Fibroblast of skin of right biceps (primary cell): ENCODE measurements around the gene LRGUK.

ENCODE experiments used
- DNase-seq: peaks from one replicate; pipeline ENCODE4 v3.0.0-alpha.2; 2013

LRGUK gene

DNA sequence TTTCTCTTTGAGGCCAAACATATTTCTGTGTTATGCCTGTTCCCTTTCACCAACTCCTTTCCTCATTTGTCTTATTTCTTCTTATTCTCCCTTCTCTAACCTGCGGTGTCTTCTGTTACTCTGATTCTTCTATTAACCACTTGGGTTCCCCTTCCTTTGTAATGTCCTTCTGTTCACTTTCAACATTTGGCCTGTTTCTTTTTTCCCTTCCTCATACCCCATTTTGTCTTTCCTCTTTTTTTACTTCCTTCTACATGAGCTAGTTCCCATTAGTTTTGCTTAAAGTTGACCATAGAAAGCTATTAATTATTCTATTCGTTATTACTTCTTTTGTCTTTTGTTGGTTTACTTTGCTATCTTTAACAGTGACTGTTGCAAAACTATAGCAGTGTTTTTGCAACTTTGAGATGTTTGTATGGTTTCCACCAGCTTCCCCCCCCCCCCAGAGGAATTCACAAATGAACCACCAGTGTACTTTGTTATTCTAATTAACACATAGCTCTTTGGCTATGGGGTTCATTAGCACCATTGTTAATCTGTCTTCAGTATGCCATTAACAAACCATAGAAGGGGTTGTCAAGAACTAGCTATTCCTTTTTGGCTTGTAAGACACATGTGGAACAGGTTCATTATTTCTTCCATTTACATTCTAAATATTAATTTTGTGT lies 2.9 kb downstream of the LRGUK start:
- DNase-seq = no peak

- DNase-seq = no peak
Measured at GRCh38 chr7:134134004-134134403, 6.9 kb downstream of the LRGUK start.

DNA sequence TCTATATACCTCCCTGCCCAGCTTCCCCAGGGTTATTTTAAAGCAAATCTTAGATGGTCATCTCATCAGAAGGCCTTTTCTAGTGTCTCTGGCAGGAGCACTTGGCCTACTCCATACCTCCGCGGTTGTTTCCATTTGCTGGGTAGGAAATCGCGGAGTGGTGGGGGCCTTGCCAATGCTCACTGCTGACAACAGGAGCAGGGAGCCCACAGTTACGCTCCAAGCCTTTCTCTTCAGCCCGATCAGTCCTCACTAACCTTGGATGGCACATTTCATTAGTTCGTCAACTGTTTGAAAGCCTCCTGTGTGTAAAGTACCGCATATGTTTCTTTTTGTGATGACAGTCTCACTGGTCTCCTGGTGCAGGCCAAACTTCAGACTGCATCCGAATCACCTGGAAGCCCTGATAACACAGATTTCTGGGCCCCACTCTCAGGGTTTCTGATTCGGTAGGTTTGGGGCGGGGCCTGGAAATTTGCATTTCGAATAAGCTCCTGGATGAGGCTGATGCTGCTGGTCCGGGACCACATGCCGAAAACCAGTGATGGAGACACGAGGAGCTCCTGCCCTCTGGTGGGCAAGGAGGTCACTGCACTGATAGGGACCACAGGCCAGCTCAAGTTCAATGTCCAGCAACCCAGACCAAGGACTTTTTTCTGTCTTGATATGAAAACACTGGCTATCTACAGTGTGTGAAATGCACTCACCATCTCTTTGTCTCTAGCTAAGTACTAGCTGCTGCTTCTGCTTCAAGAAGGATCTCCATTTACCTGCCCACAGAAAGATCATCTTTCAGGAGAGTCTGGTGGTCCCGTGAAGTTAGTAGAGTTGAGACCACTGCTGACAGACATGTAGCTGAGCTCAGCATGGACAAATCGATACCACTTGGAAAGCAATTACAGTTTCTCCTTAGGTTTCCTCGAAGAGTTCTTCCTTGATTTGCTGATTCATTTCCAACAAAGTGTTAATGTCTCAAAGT lies 14.0 kb downstream of the LRGUK start:
- DNase-seq = peak; percentile 47

GRCh38 chr7:134141868-134142264 lies 14.7 kb downstream of the LRGUK start:
- no peak for DNase-seq

DNA sequence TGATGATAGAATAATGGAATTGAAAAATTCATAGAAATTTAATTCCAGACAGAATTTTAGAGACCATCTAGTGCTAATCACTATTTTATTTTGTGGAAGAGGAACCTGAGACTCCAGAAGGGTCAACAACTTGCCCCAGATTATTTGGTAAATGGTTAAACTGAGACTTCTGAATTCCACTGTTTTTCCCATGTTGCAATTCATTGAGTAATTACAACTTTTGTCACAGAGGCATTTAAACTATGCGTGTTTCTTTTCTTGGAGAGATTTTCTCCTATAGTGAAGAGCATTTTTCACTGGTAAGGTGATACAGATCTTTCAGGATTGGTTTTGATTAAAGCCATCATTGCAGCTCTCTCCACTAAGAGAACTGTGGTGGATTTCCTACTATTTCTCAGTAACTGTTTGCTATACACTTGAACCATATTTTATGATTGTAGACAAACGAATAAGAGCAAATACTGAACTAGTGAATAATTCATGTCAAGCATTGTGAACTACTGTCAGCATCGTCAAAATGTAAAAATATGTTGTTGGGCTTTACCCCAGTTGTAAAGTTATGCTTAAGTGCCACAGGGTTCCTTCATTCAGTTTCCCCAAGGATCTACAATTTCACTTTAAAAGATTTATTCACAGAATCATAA lies 26.5 kb downstream of the LRGUK start:
- peak; percentile 1 for DNase-seq

DNA sequence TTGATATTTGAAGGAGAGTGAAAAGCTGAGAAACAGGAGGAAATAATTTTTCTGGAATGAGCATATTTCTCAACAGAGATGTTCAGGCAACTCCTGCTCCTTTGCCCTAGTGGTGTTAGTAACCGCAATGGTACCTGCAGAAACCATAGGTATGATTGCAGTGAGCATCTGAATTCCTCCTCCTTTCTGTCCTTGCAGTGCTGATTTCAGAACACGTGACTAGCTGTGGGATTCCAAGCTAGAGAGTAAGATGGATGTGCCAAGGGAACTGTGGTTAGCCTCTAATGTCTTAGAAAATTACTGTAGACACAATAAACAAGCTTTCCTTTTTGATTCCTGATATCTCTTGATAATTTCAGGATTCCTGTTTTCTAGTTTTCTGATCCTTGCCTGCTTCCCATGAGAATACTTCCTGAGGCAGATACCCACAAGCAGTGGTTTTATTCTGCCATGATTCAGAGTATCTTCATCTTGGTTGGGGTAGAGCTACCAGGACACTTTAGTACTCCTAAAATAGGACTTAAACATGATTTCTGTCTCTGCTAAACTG lies 27.5 kb downstream of the LRGUK start:
- peak; percentile 16 for DNase-seq

DNA sequence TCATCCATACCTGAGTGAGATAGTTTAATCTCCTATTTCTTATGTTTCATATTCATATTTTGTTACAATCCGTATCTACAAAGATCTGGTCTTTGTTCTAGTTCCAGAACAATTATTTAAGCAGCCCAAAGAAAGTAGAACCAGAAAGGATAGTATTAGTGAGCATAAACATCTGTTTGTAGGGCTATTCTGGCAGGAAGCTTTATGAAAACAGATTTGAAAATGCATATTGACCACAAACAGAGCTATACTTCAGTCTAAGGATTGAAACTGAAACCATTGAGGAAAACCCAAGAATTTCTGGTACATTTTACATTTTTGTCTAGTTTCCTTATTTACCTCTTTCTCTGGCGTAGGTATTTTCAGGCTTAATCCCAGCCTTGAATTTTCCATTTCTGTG lies 28.1 kb downstream of the LRGUK start:
- no peak for DNase-seq

DNA sequence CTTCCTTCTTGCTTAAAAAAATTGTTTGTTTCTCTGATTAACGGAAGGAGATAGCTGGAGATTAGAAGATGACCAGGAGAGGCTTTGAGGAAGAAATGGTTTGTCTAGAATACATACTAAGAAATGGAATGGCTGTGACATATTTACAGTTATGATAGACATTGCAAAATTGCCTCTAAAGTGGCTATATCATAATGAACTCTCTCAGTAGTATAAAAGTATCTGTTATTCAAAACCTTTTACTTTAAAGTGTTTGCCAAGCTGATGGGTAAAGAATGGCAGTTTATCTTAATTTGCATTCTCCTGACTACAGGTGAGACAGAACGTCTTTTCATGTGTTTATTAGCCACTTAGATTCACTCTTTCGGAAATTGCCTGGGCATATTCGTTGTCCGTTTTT lies 28.7 kb downstream of the LRGUK start:
- no peak for DNase-seq

GRCh38 chr7:134165252-134165651 lies 38.1 kb downstream of the LRGUK start:
- no peak for DNase-seq

- DNase-seq = no peak
Measured at GRCh38 chr7:134167250-134167649, 40.1 kb downstream of the LRGUK start.

- no peak for DNase-seq
Measured at GRCh38 chr7:134167841-134168240, 40.7 kb downstream of the LRGUK start.

DNA sequence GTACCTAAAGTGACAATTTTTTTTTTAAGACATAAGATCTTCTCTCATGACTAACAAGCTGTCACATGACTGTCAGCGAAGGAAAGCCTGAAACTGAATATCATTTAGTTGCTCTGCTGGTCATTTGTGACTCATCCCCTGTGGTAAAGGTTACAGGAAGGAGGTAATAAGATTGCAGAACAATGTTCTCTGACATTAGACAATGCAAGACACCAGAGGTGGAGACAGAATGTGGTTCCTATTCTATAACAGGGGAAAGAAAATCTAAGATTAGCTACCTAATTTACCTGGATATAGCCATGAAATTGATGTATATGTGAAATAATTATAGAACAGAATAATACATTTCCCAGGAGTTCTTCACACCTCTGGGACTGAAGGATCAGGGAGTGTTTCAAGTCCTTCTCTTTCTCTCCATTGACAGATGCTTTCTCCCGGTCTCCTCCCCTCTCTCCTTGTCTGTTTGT lies 47.7 kb downstream of the LRGUK start:
- DNase-seq = peak; percentile 80

DNA sequence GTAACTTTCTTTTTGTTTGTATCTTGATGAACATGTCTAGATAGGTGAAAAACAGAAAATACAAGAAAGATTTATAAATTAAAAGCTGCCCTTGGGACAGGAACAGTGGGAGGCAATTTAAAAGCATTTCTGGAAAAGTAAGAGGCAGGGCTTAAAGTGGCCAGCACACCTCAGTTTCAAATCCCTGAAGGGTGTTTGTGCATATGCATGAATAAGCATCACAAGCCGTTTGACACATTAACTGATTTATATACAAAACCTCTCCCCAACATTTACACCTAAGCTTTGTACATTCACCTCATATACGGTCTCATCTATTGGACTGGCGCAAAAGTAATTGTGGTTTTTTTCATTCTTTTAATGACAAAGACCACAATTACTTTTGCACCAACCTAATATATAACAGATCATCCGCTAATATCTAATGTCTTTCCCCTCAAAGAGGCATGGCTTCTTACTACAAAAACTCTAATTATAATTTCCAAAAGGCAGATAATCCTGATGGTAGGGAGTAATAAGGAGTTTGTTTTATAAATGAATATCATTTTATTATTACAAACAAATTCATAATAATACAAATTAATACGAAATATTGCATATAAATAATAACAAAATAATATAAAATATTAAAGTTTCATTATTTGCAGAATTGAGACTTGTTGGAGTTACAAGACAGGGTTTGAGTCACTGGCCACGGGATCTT lies 48.3 kb downstream of the LRGUK start:
- no peak for DNase-seq

DNA sequence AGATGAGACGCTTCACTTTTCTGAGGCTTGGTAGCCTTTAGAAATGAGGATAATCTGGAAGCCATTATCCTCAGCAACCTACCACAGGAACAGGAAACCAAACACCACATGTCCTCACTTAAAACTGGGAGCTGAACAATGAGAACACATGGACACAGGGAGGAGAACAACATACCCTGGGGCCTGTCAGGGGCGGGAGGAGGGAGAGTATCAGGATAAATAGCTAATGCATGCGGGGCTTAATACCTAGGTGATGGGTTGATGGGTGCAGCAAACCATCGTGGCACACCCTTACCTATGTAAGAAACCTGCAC lies 48.9 kb downstream of the LRGUK start:
- DNase-seq = peak; percentile 42

GRCh38 chr7:134179036-134180011 lies 52.2 kb downstream of the LRGUK start:
- DNase-seq = no peak

- no peak for DNase-seq
Measured at GRCh38 chr7:134180376-134180775, 53.2 kb downstream of the LRGUK start.

DNA sequence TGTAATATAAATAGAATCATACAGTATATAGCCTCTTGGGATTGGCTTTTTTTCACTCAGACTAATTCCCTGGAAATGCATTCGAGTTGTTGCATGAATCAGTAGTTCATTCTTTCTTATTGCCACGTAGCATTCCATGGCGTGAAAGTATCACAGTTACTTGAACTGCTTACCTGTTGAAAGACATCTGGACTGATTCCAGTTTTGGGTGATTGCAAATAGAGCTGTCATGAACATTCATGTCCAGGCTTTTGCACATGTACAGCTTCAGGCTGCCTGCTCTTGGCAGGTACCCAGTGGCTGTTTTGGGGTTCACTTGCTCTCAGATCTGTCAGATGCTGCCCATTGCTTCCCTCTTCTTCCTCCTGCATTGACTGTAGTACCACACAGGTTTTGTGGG lies 54.9 kb downstream of the LRGUK start:
- DNase-seq = peak; percentile 3

GRCh38 chr7:134184767-134185166 lies 57.6 kb downstream of the LRGUK start:
- DNase-seq = peak; percentile 32

DNA sequence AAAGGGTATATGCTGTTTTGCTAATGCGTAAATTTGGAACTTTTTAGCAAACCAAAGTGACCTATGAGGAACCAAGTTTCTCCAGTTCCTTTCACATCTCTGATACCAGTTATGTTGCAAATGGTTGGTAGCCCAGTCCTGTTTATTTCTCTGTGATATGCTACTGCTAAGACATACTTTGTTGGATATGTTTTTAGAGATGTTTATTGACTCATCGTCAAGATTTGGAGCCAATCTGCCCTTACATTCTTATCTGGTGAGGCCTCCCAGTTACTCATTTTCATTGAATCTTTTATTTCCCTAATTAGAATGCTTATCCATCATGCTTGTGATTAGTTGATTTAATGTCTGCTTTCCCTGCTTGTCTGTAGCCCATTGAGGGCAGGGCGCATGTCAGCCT lies 58.9 kb downstream of the LRGUK start:
- peak; percentile 57 for DNase-seq

DNA sequence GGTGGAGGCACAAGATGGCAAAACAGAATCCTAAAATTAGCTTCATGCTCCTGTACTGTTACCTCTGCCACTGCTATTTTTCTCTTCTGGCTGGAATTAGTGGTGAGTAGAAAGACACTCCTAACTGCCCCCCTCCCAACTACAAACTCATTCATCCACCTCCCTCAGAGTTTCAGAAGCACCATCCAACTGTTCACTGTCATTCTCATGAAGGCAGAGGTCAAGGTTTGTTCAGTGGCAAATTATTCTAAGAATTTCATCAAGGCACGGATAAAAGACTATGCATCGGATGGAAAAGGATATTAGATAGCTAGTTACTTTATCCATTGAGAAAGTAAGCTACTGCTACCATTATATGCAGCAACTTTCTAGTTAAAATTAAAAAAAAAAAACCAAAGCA lies 59.7 kb downstream of the LRGUK start:
- DNase-seq = no peak

DNA sequence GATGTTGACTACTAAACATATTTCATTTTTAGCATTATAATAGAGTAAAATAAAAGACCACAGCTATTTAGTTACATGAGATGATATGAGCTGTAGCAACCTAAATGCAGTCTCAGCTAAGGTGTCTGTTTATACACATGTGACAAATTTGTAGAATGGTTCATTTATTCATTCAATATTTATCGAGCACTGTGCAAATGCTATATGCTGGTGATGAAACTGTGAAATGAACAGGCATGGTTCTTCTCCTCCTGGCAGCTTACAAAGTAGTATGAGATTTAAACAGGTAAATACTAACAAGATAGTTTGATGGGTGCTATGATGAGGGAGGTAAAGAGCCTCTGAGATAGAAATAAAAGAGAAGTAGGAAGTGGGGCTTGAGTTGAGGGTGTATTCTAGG lies 60.8 kb downstream of the LRGUK start:
- DNase-seq = no peak

DNA sequence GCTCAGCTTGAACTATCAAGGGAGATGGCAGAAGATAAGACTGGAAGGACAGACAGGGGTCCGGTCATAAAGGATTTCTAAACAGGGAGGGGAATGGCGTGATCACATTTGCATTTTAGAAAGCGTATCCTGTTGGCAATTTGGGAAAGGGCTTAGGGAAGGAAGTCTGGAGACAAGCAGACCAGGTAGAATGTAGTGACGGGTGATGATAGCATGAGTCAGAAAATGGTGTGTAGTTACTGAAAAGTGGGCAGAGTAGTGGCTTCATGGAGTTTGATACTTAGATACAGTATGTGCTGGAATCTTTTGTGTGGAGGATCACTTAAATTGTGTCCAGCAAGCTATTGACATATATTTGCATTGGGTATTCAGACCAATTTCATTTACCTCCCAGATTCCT lies 61.2 kb downstream of the LRGUK start:
- no peak for DNase-seq
